HG02798 (cell line): ENCODE data around the gene NR2C1.
"Not testable (repeated sequence)": the region's sequence is repeated elsewhere in the genome, so short reads cannot be mapped to it uniquely, and the experiment has no call there.

Experiments
- ATAC-seq: cut with Tn5 transposase; IDR thresholded peaks from one replicate; pipeline ENCODE4 v1.9.1; 2021; ENCODE audit warnings: mild to moderate bottlenecking; ENCODE audit not compliant: unreplicated experiment, poor library complexity

The NR2C1 gene

DNA sequence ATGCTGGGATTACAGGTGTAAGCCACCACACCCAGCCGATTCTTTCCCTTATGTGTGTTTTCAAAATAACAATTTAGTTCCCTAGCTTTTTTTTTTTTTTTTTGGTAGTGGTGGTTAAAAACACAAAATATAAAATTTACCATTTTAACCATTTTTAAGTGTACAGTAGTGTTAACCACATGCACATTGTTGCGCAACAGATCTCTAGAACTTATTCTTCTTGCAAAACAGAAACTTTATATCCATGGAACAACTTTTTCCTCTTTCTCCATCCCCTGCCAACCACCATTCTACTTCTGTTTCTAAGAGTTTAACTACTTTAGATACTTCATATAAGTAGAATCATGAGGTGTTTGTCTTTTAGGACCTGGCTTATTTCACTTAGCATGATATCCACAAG is 68.8 kb downstream of the NR2C1 start:
- ATAC-seq: no peak

GRCh38 chr12:95003921-95004272 is 69.5 kb downstream of the NR2C1 start:
- ATAC-seq: no peak

GRCh38 chr12:95003213-95003920 is 70.1 kb downstream of the NR2C1 start, which contains the start of gene NDUFA12:
Gene NDUFA12, minus strand, starts transcription at chr12:95003697. Its CDS starts 17 bp downstream, at chr12:95003680.
- peak; percentile 100 for ATAC-seq

DNA sequence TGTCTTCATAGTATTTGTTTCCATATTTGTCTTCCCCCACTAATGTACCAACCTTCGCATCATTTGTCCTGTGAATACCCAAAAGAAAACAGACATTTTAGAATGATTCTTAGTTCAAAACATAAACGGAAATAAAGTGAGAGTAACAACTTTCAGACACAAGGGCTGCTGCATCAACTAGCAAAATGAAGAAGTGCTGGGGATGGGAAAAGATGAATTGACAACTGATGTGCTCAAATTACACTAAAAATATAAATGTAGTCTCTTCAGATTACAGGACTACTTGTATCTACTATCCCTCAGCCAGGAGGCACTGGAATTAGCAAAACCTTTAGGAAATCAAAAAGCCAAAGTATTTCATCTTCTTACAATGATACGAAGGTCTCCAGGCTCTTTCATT is 70.7 kb downstream of the NR2C1 start:
- no peak for ATAC-seq

GRCh38 chr12:94998326-94998725 is 75.1 kb downstream of the NR2C1 start:
- ATAC-seq: no peak

DNA sequence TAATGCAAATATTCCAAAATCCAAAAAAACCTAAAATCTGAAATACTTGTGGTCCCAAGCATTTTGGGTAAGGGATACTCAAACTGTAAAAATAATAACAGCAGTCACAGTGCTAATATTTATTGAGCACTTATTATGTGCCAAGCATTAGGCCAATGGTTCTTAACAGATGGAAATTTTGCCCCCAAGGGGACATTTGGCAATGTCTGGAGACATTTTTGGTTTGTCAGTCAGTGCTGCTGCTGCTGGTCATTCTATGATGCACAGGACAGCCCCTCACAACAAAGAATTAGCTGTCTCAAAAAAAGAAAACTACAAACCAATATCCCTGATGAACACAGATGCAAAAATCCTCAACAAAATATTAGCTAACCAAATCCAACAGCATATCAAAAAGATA is 75.7 kb downstream of the NR2C1 start:
- no peak for ATAC-seq

GRCh38 chr12:94997061-94997460 is 76.4 kb downstream of the NR2C1 start:
- no peak for ATAC-seq

DNA sequence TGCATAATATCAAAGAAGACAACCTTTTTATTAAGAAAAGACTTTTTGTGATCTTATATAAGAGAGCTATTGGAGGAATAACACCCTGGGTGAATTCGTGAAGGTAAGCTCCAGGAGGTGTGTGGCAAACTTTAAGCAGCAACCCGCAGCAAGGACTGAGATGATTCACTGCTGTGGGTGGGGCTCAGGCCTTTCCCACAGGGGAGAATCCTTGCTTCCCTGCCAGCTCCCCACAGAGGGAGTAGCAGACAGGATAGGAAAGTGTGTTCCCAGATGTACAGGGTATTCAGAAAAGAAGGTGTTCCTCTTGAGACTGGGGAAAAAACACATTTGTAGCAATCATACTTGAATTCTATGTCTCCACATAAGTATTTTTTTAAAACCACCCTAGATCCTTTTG is 79.1 kb downstream of the NR2C1 start:
- no peak for ATAC-seq

- ATAC-seq: not testable (repeated sequence)
Observed at GRCh38 chr12:94993855-94994254, 79.6 kb downstream of the NR2C1 start.

DNA sequence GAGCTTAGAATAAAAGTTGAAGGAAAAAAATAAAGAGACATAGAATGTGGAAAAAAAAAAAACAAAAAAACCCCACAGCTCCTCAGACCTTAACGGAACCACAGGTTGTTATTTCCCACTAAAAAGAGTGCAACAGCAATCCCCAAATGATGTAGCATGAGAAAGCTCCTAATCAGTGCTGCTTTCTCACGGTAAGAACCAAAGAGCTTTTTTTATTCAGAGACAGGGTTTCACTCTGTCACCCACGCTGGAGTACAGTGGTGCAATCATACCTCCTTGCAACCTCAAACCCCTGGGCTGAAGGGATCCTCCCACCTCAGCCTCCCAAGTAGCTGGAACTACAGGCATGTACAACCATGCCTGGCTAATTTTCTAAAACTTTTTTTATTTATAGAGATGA is 83.2 kb downstream of the NR2C1 start:
- ATAC-seq: no peak

GRCh38 chr12:94988471-94988870 is 84.9 kb downstream of the NR2C1 start:
- ATAC-seq: no peak

DNA sequence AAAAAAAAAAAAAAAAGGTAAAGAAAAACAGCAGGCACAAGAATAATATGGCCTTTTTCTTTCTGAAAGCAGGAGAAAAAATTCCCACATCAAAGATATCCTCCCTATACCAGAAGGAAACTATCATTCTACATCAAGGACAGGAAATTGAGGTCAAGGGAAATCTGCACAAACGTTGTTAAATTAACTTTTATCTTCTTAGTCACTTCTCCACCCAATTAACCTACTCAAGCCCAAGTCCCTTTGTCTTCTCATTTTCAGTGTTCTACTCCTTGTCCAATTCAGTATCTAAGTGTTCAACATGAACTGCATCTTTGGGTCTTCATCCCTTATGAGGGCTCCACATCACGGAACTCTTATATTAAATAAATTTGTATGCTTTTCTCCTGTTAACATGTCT is 85.6 kb downstream of the NR2C1 start:
- no peak for ATAC-seq

DNA sequence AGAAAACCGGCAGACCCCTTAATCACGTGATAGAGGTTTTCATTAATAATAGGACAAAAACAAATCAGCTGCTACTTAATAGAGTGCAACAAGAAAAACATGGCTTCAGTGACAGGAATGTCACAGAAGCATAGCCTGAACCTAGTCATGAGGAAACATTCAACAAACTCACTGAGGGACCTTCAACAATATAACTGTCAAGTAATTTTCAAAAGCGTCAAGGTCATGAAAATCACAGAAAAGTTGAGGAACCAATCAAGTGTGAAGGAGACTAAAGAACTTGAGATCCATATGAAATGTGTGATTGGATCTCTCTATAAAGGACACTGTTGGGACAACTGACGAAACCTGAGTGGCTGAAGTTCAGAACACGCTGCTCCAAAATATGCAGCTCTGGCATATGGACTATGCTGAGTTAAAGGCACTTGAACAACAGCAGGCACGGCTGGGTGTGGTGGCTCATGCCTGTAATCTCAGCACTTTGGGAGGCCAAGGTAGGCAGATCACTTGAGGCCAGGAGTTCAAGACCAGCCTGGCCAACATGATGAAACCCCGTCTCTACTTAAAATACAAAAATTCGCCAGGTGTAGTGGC is 86.2 kb downstream of the NR2C1 start:
- ATAC-seq: no peak

DNA sequence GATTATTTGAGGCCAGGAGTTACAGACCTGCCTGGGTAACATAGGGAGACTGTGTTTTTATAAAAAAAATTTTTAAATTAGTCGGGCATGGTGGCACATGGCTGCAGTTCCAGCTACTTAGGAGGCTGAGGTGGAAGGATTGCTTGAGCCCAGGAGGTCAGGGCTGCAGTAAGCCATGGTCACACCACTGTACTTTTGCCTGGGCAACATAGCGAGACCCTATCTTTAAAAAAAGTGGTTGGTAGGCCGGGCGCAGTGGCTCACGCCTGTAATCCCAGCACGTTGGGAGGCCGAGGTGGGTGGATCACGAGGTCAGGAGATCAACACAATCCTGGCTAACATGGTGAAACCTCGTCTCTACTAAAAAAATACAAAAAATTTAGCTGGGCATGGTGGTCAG is 88.3 kb downstream of the NR2C1 start:
- ATAC-seq: not testable (repeated sequence)

GRCh38 chr12:94983321-94983720 is 90.1 kb downstream of the NR2C1 start:
- ATAC-seq: no peak

- ATAC-seq: no peak
Observed at GRCh38 chr12:94982456-94982855, 91.0 kb downstream of the NR2C1 start.

DNA sequence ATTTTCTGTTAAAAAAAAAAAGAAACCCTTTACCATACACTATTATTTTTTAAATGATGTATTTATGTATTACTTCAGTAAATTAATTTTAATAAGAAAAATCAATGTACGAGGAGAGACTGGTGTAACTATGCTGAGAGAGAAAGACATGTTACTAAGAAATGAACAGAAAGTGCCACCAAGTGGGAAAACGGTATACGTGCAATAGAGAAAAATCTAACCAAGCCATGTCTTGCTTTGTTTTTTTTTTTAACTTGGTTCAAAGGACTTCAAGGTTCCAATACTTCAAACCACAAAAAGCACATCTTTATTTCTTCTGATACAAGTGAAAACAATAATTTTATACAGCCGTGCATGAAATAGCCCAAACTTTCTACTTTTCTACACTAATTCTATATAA is 92.8 kb downstream of the NR2C1 start:
- ATAC-seq: no peak

- no peak for ATAC-seq
Observed at GRCh38 chr12:94979941-94980340, 93.5 kb downstream of the NR2C1 start.

DNA sequence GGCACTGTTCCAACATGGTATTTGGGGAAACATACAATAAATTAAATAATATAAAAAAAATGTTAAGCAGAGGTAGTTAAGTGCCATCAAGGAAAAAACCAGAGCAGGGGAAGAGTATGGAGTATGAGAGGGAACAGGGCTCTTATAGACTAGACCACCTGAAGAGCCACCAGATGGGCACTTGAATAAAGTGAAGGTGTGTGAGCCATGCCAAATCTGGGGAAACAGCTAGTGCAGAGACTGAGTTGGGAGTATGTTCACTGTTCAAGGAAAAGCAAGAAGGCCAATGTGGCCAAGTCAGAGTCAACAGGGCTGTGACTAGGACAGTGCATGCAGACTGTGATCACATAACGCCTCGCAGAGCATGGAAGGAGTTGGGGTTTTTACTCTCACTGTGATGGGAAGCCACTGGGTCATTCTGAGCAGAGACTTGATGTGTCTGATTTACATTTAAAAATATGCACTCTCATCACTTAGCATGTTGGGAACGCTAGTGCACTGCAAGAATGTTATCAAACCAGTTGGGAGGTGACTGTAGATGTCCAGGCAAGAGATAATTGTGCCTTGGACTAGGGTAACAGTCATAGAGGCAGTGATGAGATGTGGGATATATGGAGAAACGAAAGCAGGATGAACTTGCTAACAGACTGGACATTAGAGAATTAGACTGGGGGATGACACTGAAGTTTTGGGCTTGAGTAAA is 95.5 kb downstream of the NR2C1 start:
- ATAC-seq: no peak

- no peak for ATAC-seq
Observed at GRCh38 chr12:94973221-94973620, 100.2 kb downstream of the NR2C1 start.

DNA sequence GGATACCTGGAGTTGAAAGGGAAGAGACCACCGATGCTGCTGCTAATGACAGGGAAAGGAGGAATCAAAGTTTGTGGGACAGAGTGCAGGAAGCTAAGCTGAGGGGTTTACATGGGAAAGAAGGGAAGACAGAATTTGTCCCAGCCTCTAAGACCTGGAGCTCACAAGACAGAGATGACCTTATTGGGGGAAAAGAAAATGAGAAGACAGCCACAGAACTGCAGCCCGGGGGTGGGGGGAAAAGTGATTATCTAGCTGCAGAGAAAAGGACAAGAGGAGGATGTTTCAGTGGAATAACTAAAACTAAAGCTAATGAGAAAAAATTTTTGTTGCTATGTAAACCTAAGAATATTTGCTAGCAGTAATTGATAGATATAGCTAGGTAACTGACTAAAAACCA is 100.6 kb downstream of the NR2C1 start:
- no peak for ATAC-seq

DNA sequence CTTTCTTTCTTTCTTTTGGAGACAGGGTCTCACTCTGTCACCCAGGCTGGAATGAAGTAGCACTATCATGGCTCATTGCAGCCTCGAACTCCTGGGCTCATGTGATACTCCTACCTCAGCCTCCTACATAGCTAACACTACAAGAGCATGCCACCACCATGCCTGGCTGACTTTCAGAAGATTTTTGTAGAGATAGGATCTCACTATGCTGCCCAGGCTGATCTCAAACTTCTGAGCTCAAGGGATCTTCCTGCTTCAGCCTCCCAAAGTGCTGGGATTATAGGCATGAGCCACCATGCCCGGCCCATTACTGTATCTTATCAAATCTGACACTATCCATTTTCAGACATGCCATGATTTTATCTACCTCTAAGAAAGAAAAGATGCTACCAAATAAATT is 101.5 kb downstream of the NR2C1 start:
- no peak for ATAC-seq
